ENCODE measurements around the gene CDK13. TPM values are rescaled to one million over a fixed set of nuclear protein-coding genes. Genes with fewer than 3 reads are reported as not detected.

CDK13 gene
- total and polyA plus RNA-seq, 11 donors: 12.4 to 32.2 (median 24.1) TPM

DNA sequence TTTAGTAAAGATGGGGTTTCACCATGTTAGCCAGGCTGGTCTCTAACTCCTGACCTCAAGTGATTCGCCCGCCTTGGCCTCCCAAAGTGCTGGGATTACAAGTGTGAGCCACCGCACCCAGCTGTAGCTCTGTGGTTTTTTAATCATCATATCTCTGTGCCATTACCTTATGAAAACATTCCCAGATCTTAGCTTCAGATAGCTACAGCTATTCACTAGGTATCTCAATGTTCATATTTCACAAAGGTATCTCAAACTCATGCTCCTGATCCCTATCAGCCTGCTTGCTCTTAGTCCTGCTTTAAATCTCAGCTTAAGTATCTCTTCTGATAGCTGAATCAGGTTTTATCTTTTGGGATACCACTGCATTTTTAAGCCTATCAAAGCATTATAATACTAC, 74.8 kb downstream of the CDK13 start:
- WGBS, 4 donors: 94 to 99% (median 98%) methylated on average over 3 of the region's 3 CpGs
- Histone ChIP-seq H3K9me3 (no peaks in the 10 kb centered on the region), H3K4me3 (no peak overlapping the region), H3K36me3 (peaks cover 0 to 51% (median 20%) of the 10 kb centered on the region in 9 donors), H3K4me1 (no peaks in the 10 kb centered on the region), H3K27me3 (no peaks in the 10 kb centered on the region), H3K27ac (no peak overlapping the region)
- no peak for TF ChIP-seq CTCF (IDR thresholded peaks at IDR 0.05)
- no peak for TF ChIP-seq POLR2A (IDR thresholded peaks at IDR 0.05)
- DNase-seq: no peak
- intact Hi-C loops (cut with DNase I): no loop called here
- no peak for ATAC-seq

GRCh38 chr7:40027545-40027944, 77.5 kb downstream of the CDK13 start:
- Histone ChIP-seq H3K4me3 (no peak overlapping the region), H3K9me3 (no peaks in the 10 kb centered on the region), H3K36me3 (peaks cover 0 to 64% (median 20%) of the 10 kb centered on the region in 9 donors), H3K27me3 (no peaks in the 10 kb centered on the region), H3K4me1 (no peaks in the 10 kb centered on the region), H3K27ac (no peak overlapping the region)
- DNase-seq (no peak), ATAC-seq (no peak)
- intact Hi-C loops (cut with DNase I): no loop called here
- TF ChIP-seq POLR2A (IDR thresholded peaks at IDR 0.05) (no peak), CTCF (IDR thresholded peaks at IDR 0.05) (no peak)
- WGBS, 4 donors: 95 to 98% (median 96%) methylated on average over 4 of the region's 4 CpGs

DNA sequence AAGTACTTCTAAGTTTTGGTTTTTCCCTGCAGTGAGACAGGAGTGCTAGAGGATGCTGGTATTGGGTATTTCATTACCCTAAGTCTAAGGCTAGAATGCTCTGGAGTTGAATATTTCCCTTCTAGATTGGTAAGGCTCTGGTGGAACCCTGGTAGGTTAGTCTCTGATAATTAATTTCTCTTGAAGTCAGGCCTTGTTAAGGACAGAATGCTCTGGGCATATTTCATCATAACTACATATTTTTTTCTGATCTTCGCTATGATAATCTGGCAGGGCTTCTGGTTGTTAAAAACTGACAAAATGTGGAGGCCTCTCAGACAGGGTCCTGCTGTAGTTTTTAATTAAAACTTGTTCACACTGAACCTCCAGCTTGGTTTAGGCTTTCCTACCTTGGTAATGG, 83.8 kb downstream of the CDK13 start:
- Histone ChIP-seq H3K4me3 (no peak overlapping the region), H3K36me3 (peaks cover 0 to 27% (median 7%) of the 10 kb centered on the region in 9 donors), H3K4me1 (peaks cover 0 to 6% (median 0%) of the 10 kb centered on the region in 12 donors), H3K27ac (no peak overlapping the region), H3K9me3 (peaks cover 0 to 11% (median 0%) of the 10 kb centered on the region in 12 donors), H3K27me3 (no peaks in the 10 kb centered on the region)
- intact Hi-C loops (cut with DNase I): no loop called here
- TF ChIP-seq POLR2A (IDR thresholded peaks at IDR 0.05) (no peak), CTCF (IDR thresholded peaks at IDR 0.05) (no peak)
- ATAC-seq (no peak), DNase-seq (no peak)
- 88 to 100% (median 96%) methylated on average over 1 of the region's 1 CpG for WGBS, 4 donors

DNA sequence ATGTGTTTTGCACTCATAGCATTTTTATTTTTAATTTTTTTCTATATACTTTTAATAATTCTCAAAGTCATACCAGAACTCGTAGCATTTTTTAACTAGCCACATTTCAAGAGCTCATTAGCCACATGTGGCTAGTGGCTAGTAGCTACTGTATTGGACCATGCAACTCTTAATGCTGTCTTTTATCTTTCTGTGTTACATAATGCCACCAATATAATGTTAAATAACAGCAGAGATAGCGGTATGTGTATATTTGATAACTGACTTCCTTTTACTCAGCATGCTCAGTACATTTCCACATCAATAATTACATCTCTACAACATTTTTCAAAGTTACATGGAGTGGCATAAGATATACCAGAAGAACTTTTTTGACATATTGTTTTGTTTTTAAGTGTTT, 91.4 kb downstream of the CDK13 start:
- peaks cover 0 to 7% (median 0%) of the 10 kb centered on the region in 12 donors for H3K4me1 ChIP-seq
- no peak overlapping the region for H3K27ac ChIP-seq
- peaks cover 0 to 11% (median 0%) of the 10 kb centered on the region in 12 donors for H3K9me3 ChIP-seq
- intact Hi-C loops (cut with DNase I): no loop called here
- H3K27me3 ChIP-seq: no peaks in the 10 kb centered on the region
- ATAC-seq (no peak), DNase-seq (no peak)
- H3K36me3 ChIP-seq: peaks cover 0 to 30% (median 4%) of the 10 kb centered on the region in 9 donors
- 89 to 97% (median 93%) methylated on average over 2 of the region's 2 CpGs for WGBS, 4 donors
- H3K4me3 ChIP-seq: no peak overlapping the region
- TF ChIP-seq CTCF (IDR thresholded peaks at IDR 0.05): no peak
- no peak for TF ChIP-seq POLR2A (IDR thresholded peaks at IDR 0.05)
